Right atrium auricular region (tissue), 2 donors: ENCODE data around the gene TUBA3C. TPM values are rescaled to one million over a fixed set of nuclear protein-coding genes. Genes with fewer than 3 reads are reported as not detected.
A peak's percentile ranks its signal among the peaks of the same experiment; 100 is the strongest.
"Not testable (repeated sequence)": the region's sequence is repeated elsewhere in the genome, so short reads cannot be mapped to it uniquely, and the experiment has no call there.

Source experiments
- DNase-seq: peaks from one replicate; pipeline ENCODE4 v3.0.0-alpha.2; 2019; ENCODE audit warnings: low spot score
- H3K27ac ChIP-seq, 2 donors: fragments of 200-600 bp; sonication (generic); 1 replicate in 1 of 2; 2 replicates in 1 of 2; pipeline ENCODE4 v1.5.1; 2016 to 2019
- H3K27me3 ChIP-seq, 2 donors: fragments of 200-600 bp; sonication (generic); one replicate each; pipeline versions ENCODE4 v1.5.1 to v1.6.0; 2017 to 2019
- H3K36me3 ChIP-seq: fragments of 200-600 bp; sonication (generic); one replicate; pipeline ENCODE4 v1.5.1; 2016
- H3K4me1 ChIP-seq, 2 donors: fragments of 200-600 bp; sonication (generic); one replicate each; pipeline versions ENCODE4 v1.5.1 to v1.6.0; 2017 to 2019
- H3K4me3 ChIP-seq, 2 donors: fragments of 200-600 bp; sonication (generic); 1 replicate in 1 of 2; 2 replicates in 1 of 2; pipeline ENCODE4 v1.5.1; 2017 to 2019; ENCODE audit warnings: mild to moderate bottlenecking in 1 of 2, moderate library complexity in 1 of 2
- H3K9me3 ChIP-seq, 2 donors: fragments of 200-600 bp; sonication (generic); one replicate each; pipeline ENCODE4 v1.5.1; 2019
- CTCF ChIP-seq, 2 donors: fragments of 200-600 bp; sonication (generic); IDR thresholded peaks; one replicate each; pipeline ENCODE4 v1.5.1; 2019; ENCODE audit warnings: antibody characterized with exemption in 2 of 2
- total RNA-seq, 2 donors: library from RNA; depleted of rRNA; stranded (reverse); fragments of >200 nt; gene quantifications; one replicate each; pipeline ENCODE4 v1.1.0, GENCODE V29; 2016

TUBA3C gene
- total RNA-seq: not detected

- Histone ChIP-seq H3K27me3 (no peaks in the 10 kb centered on the region), H3K36me3 (no peaks in the 10 kb centered on the region), H3K4me3 (no peak within 1 kb of the TSS), H3K9me3 (no peaks in the 10 kb centered on the region), H3K4me1 (no peaks in the 10 kb centered on the region), H3K27ac (no peak within 1 kb of the TSS)
- TF ChIP-seq CTCF (IDR thresholded peaks at IDR 0.05): no peak
- DNase-seq: peak; percentile 44
Observed at GRCh38 chr13:19181621-19182485, at the start of gene TUBA3C. Gene TUBA3C, minus strand, starts transcription at chr13:19181824. Its CDS starts 77 bp downstream, at chr13:19181747.

- not testable (repeated sequence) for DNase-seq, H3K27ac ChIP-seq
Observed at GRCh38 chr13:19207413-19207812, 25.8 kb upstream of the TUBA3C start.

GRCh38 chr13:19192622-19193021 is 11.0 kb upstream of the TUBA3C start:
- H3K9me3 ChIP-seq, H3K36me3 ChIP-seq, H3K4me1 ChIP-seq, H3K4me3 ChIP-seq, H3K27ac ChIP-seq, H3K27me3 ChIP-seq: not testable (repeated sequence)
- peak; percentile 21 for DNase-seq

More at GRCh38 chr13:19207413-19207812, 25.8 kb upstream of the TUBA3C start:
- H3K4me1 ChIP-seq, H3K36me3 ChIP-seq, H3K9me3 ChIP-seq, H3K4me3 ChIP-seq, H3K27me3 ChIP-seq: not testable (repeated sequence)

GRCh38 chr13:19189911-19190310 is 8.3 kb upstream of the TUBA3C start:
- H3K27me3 ChIP-seq, DNase-seq: not testable (repeated sequence)

GRCh38 chr13:19189368-19189767 is 7.7 kb upstream of the TUBA3C start:
- not testable (repeated sequence) for H3K27me3 ChIP-seq, H3K4me3 ChIP-seq, H3K36me3 ChIP-seq, H3K9me3 ChIP-seq, H3K27ac ChIP-seq, H3K4me1 ChIP-seq
- DNase-seq: peak; percentile 38

More at GRCh38 chr13:19189911-19190310, 8.3 kb upstream of the TUBA3C start:
- H3K4me1 ChIP-seq, H3K4me3 ChIP-seq, H3K9me3 ChIP-seq, H3K27ac ChIP-seq, H3K36me3 ChIP-seq: not testable (repeated sequence)

- no peaks in the 10 kb centered on the region for H3K27me3 ChIP-seq
- no peaks in the 10 kb centered on the region for H3K9me3 ChIP-seq
- no peak for TF ChIP-seq CTCF (IDR thresholded peaks at IDR 0.05)
- H3K36me3 ChIP-seq: no peaks in the 10 kb centered on the region
- DNase-seq: peak; percentile 18
- no peaks in the 10 kb centered on the region for H3K4me1 ChIP-seq
- no peak overlapping the region for H3K27ac ChIP-seq
- H3K4me3 ChIP-seq: no peak overlapping the region
Observed at GRCh38 chr13:19185865-19186645, 4.4 kb upstream of the TUBA3C start.

- no peaks in the 10 kb centered on the region for H3K4me1 ChIP-seq
- no peaks in the 10 kb centered on the region for H3K27me3 ChIP-seq
- TF ChIP-seq CTCF (IDR thresholded peaks at IDR 0.05): no peak
- H3K9me3 ChIP-seq: no peaks in the 10 kb centered on the region
- H3K36me3 ChIP-seq: no peaks in the 10 kb centered on the region
- H3K4me3 ChIP-seq: no peak overlapping the region
- DNase-seq: peak; percentile 23
- H3K27ac ChIP-seq: no peak overlapping the region
Observed at GRCh38 chr13:19185086-19185864, 3.7 kb upstream of the TUBA3C start.
